ENCODE results near the gene POLR3G.

GRCh38 chr5:90479611-90480385 lies 5.1 kb downstream of the POLR3G start:
- TF ChIP-seq, protein P1, sequence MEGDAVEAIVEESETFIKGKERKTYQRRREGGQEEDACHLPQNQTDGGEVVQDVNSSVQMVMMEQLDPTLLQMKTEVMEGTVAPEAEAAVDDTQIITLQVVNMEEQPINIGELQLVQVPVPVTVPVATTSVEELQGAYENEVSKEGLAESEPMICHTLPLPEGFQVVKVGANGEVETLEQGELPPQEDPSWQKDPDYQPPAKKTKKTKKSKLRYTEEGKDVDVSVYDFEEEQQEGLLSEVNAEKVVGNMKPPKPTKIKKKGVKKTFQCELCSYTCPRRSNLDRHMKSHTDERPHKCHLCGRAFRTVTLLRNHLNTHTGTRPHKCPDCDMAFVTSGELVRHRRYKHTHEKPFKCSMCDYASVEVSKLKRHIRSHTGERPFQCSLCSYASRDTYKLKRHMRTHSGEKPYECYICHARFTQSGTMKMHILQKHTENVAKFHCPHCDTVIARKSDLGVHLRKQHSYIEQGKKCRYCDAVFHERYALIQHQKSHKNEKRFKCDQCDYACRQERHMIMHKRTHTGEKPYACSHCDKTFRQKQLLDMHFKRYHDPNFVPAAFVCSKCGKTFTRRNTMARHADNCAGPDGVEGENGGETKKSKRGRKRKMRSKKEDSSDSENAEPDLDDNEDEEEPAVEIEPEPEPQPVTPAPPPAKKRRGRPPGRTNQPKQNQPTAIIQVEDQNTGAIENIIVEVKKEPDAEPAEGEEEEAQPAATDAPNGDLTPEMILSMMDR (IDR thresholded peaks at IDR 0.05): no peak
- TF ChIP-seq ZFX (IDR thresholded peaks at IDR 0.05; ENCODE audit: borderline replicate concordance): no peak
